GM12878 (cell line): ENCODE data around the gene SLAMF1. TPM values are rescaled to one million over a fixed set of nuclear protein-coding genes. Genes with fewer than 3 reads are reported as not detected.

Experiments used
- ATAC-seq: fragments of 200-7000 bp; cut with Tn5 transposase; 3 replicates; pipeline ENCODE4 v1.9.1; 2020; ENCODE audit warnings: mild to moderate bottlenecking, moderate library complexity
- BruUV-seq: library from RNA; stranded (reverse); fragments of 400-500 nt; replicated peaks from 2 replicates; lab custom pipeline; 2021; lab: Mats Ljungman, UMichigan
- CTCF ChIA-PET: fragments of 300-600 bp; sonication (Branson Sonifier 250); formaldehyde crosslinking; extraction: SDS; loops from one replicate; lab custom pipeline; 2021; ENCODE audit warnings: inconsistent platforms; lab: Yijun Ruan, JAX
- POLR2A ChIA-PET: fragments of 350-600 bp; formaldehyde crosslinking; extraction: SDS; loops from one replicate; lab custom pipeline; 2021; ENCODE audit warnings: inconsistent platforms; lab: Charles Lee
- RAD21 ChIA-PET: fragments of 300-600 bp; sonication (Branson Sonifier 250); formaldehyde crosslinking; loops from one replicate; lab custom pipeline; 2023; ENCODE audit warnings: antibody characterized with exemption; ENCODE audit not compliant: unreplicated experiment; lab: Charles Lee
- SMC1A ChIA-PET: fragments of 300-600 bp; sonication (Branson Sonifier 250); formaldehyde crosslinking; loops from one replicate; lab custom pipeline; 2023; ENCODE audit not compliant: unreplicated experiment, uncharacterized antibody; lab: Charles Lee
- DNase-seq: peaks from one replicate; pipeline ENCODE4 v3.0.0-alpha.2; 2011; ENCODE audit warnings: low read depth, low spot score
- FAIRE-seq: peaks from 3 replicates; lab custom pipeline; 2011; peaks lifted over from hg19 to GRCh38; lab: Jason Lieb, UNC
- H2AFZ ChIP-seq: 2 replicates; pipeline ENCODE4 v1.6.0; 2011; ENCODE audit warnings: low read depth, low read length, control low read depth; ENCODE audit not compliant: control insufficient read depth
- H3K27ac ChIP-seq: 2 replicates; pipeline ENCODE4 v1.5.1; 2011; ENCODE audit warnings: control low read depth; ENCODE audit not compliant: control insufficient read depth, insufficient read depth
- H3K27me3 ChIP-seq, 2 experiments: replicated peaks in 1 of 2; 2 replicates each; pipeline versions ENCODE4 v1.6.0 to v1.6.1; 2011; ENCODE audit warnings: low read length in 1 of 2; ENCODE audit not compliant: control insufficient read depth in 2 of 2, insufficient read depth in 2 of 2
- H3K36me3 ChIP-seq, 2 experiments: 2 replicates each; pipeline ENCODE4 v1.5.1; 2011; ENCODE audit warnings: low read length in 1 of 2; ENCODE audit not compliant: control insufficient read depth in 2 of 2, insufficient read depth in 2 of 2
- H3K4me1 ChIP-seq: 2 replicates; pipeline ENCODE4 v1.6.1; 2011; ENCODE audit warnings: mild to moderate bottlenecking, low read length, moderate library complexity, mixed read lengths; ENCODE audit not compliant: control insufficient read depth, insufficient read depth
- H3K4me2 ChIP-seq: 2 replicates; pipeline ENCODE4 v1.6.0; 2011; ENCODE audit warnings: control low read depth; ENCODE audit not compliant: control insufficient read depth, insufficient read depth
- H3K4me3 ChIP-seq: fragments of 200-600 bp; sonication (generic); 2 replicates; pipeline ENCODE4 v1.5.1; 2016
- H3K79me2 ChIP-seq: 2 replicates; pipeline ENCODE4 v1.6.0; 2011; ENCODE audit warnings: low read length; ENCODE audit not compliant: control insufficient read depth, insufficient read depth
- H3K9ac ChIP-seq: 2 replicates; pipeline ENCODE4 v1.8.0; 2011; ENCODE audit warnings: low read length, control low read depth, mixed read lengths; ENCODE audit not compliant: control insufficient read depth, insufficient read depth
- H3K9me3 ChIP-seq: replicated peaks from 3 replicates; pipeline ENCODE4 v1.5.1; 2011; ENCODE audit warnings: mild to moderate bottlenecking, low read length; ENCODE audit not compliant: control insufficient read depth, insufficient read depth
- H4K20me1 ChIP-seq: 2 replicates; pipeline ENCODE4 v1.6.0; 2011; ENCODE audit not compliant: control insufficient read depth, insufficient read depth
- CHD4 ChIP-seq: fragments of 200-600 bp; sonication (generic); IDR thresholded peaks from 2 replicates; pipeline ENCODE4 v1.6.1; 2016; ENCODE audit warnings: mild to moderate bottlenecking
- EGR1 ChIP-seq, 2 experiments: IDR thresholded peaks; 1 replicate in 1 of 2; 2 replicates in 1 of 2; pipeline ENCODE4 v1.6.1; 2011 to 2012; ENCODE audit warnings: low read depth in 2 of 2, low read length in 2 of 2, borderline replicate concordance in 1 of 2, mild to moderate bottlenecking in 1 of 2, moderate library complexity in 1 of 2
- ETV6 ChIP-seq, 2 experiments: fragments of 450-650 bp in 1 of 2; IDR thresholded peaks in 1 of 2; conservative IDR thresholded peaks in 1 of 2; 2 replicates each; pipeline ENCODE4 v1.6.1; 2014; ENCODE audit warnings: antibody characterized with exemption in 1 of 2, borderline replicate concordance in 1 of 2, low read depth in 1 of 2, mild to moderate bottlenecking in 1 of 2, moderate library complexity in 1 of 2
- KDM1A ChIP-seq: fragments of 200-600 bp; sonication (generic); IDR thresholded peaks from 2 replicates; pipeline ENCODE4 v1.6.1; 2016; ENCODE audit warnings: borderline replicate concordance
- MEF2B ChIP-seq: fragments of 450-650 bp; IDR thresholded peaks from 2 replicates; pipeline ENCODE4 v1.6.1; 2018; ENCODE audit warnings: mild to moderate bottlenecking, moderate library complexity; ENCODE audit not compliant: partially characterized antibody, poor library complexity, severe bottlenecking
- MYC ChIP-seq: IDR thresholded peaks from 2 replicates; pipeline ENCODE4 v1.6.1; 2011; ENCODE audit warnings: mild to moderate bottlenecking, low read length, moderate library complexity, inconsistent platforms; ENCODE audit not compliant: insufficient read depth, insufficient replicate concordance, insufficient read length, severe bottlenecking
- POU2F2 ChIP-seq: IDR thresholded peaks from 3 replicates; pipeline ENCODE4 v1.6.1; 2011; ENCODE audit warnings: low read depth, mild to moderate bottlenecking, low read length, borderline replicate concordance
- RUNX3 ChIP-seq: IDR thresholded peaks from 2 replicates; pipeline ENCODE4 v1.6.1; 2012; ENCODE audit warnings: low read length, inconsistent platforms
- SIX5 ChIP-seq: IDR thresholded peaks from 2 replicates; pipeline ENCODE4 v1.6.1; 2011; ENCODE audit warnings: mild to moderate bottlenecking, low read depth, low read length, moderate library complexity; ENCODE audit not compliant: severe bottlenecking
- TARDBP ChIP-seq: IDR thresholded peaks from 2 replicates; pipeline ENCODE4 v1.6.1; 2016; ENCODE audit warnings: borderline replicate concordance
- WRNIP1 ChIP-seq: IDR thresholded peaks from 2 replicates; pipeline ENCODE4 v1.6.1; 2011; ENCODE audit warnings: low read depth, low read length, improper control_type of control experiment, borderline replicate concordance
- YY1 ChIP-seq: IDR thresholded peaks from 2 replicates; pipeline ENCODE4 v1.6.1; 2011; ENCODE audit warnings: low read depth, mild to moderate bottlenecking, low read length
- ZBED1 ChIP-seq: IDR thresholded peaks from 2 replicates; pipeline ENCODE4 v1.6.1; 2016; ENCODE audit warnings: borderline replicate concordance
- in situ Hi-C: fragments of 300-500 bp; cut with MboI; formaldehyde crosslinking; loops from 9 replicates; pipeline ENCODE4 v1.14.3; 2018; ENCODE audit warnings: mixed read lengths
- intact Hi-C: fragments of 100-400 bp; cut with micrococcal nuclease; formaldehyde crosslinking; loops from one replicate; pipeline ENCODE4 v1.14.2; 2022; ENCODE audit not compliant: unreplicated experiment
- polyA plus RNA-seq, 11 experiments: library from polyadenylated mRNA; depleted of rRNA in 4 of 11; unstranded in 6 of 11; stranded (reverse) in 5 of 11; fragments of >200 nt; fragmentation: Nextera tagmentation in 4 of 11; fragmentation: Illumina TruSeq in 1 of 11; extraction: Ambion mirVana in 4 of 11; extraction: Trizol in 1 of 11; gene quantifications; 1 replicate in 1 of 11; 2 replicates in 10 of 11; pipeline versions ENCODE4 v1.2.1 to v1.2.3, GENCODE V29; 2011 to 2016; ENCODE audit warnings: inconsistent platforms in 2 of 11, missing spikeins in 2 of 11, low read depth in 1 of 11
- total RNA-seq, 4 experiments: library from RNA; depleted of rRNA in 3 of 4; stranded (reverse); fragments of >200 nt in 3 of 4; fragmentation: Illumina TruSeq in 1 of 4; extraction: Trizol in 1 of 4; gene quantifications; 2 replicates each; pipeline versions ENCODE4 v1.2.1 to v1.2.3, GENCODE V29; 2013 to 2021
- TF ChIP-seq, protein P1 (sequence below): fragments of 150-350 bp; IDR thresholded peaks from 2 replicates; pipeline ENCODE4 v1.6.1; 2016; ENCODE audit warnings: low read depth, low read length
- TF ChIP-seq, protein P2 (sequence below): fragments of 450-650 bp; IDR thresholded peaks from 2 replicates; pipeline ENCODE4 v1.6.1; 2016; ENCODE audit warnings: mild to moderate bottlenecking
- TF ChIP-seq, protein P3 (sequence below): fragments of 450-650 bp; IDR thresholded peaks from 2 replicates; pipeline ENCODE4 v1.6.1; 2017; ENCODE audit warnings: mild to moderate bottlenecking, moderate library complexity

The SLAMF1 gene
- total and polyA plus RNA-seq, 10 of the 15 experiments (the other 5 are each of a cell fraction or from before 2014, with no cell fraction given) = 87.3 to 260 (median 131) TPM

- ChIA-PET CTCF (interaction anchor here (0.6 to 9.8 kb wide), 10 partner anchors 9 to 200 kb away, joined by 3 to 95 read pairs (median 4); no protein-coding TSS in a partner anchor), RAD21 (interaction anchor here (0.6 to 3.8 kb wide), 5 partner anchors 23 to 96 kb away, joined by 3 to 25 read pairs (median 5); no protein-coding TSS in a partner anchor), POLR2A (interaction anchor here (1.0 to 1.6 kb wide), 3 partner anchors 19 to 83 kb away, joined by 4 to 7 read pairs (median 7); no protein-coding TSS in a partner anchor), SMC1A (interaction anchor here (0.6 to 7.6 kb wide), 8 partner anchors 11 to 269 kb away, joined by 3 to 70 read pairs (median 20); partner anchors contain the start of genes CD48 and ITLN2)
- ATAC-seq (peak; percentile 34), FAIRE-seq (no peak), DNase-seq (no peak)
- intact Hi-C loops = no loop called here
- no peaks in the 10 kb centered on the region; the same call in 2 of the 3 replicates for H3K9me3 ChIP-seq
- peaks cover 33% of the 10 kb centered on the region for H3K4me1 ChIP-seq
- H2AFZ ChIP-seq = no peak overlapping the region
- no peaks in the 10 kb centered on the region for H3K27me3 ChIP-seq
- H3K27ac ChIP-seq = peak overlapping the region; percentile 62
- peaks cover 4% of the 10 kb centered on the region for H4K20me1 ChIP-seq
- H3K36me3 ChIP-seq = peaks cover 31 to 51% of the 10 kb centered on the region in 2 experiments
- H3K79me2 ChIP-seq = peaks cover 78% of the 10 kb centered on the region
- BruUV-seq = no TSS peak
- peak overlapping the region; percentile 10 for H3K9ac ChIP-seq
- in situ Hi-C loops = no loop called here
- no peak overlapping the region for H3K4me3 ChIP-seq
- H3K4me2 ChIP-seq = peak overlapping the region; percentile 7; the same call in 1 of the 2 replicates
- TF ChIP-seq CHD4 (no peak), ZBED1 (no peak), TARDBP (no peak), ETV6 (conservative IDR thresholded peaks at IDR 0.05 in 1 of 2, IDR thresholded peaks at IDR 0.05 in 1 of 2; ENCODE audit: borderline replicate concordance in 1 of 2, low read depth in 1 of 2) (no peak), EGR1 (IDR thresholded peaks at IDR 0.05; ENCODE audit: borderline replicate concordance in 1 of 2, low read depth in 2 of 2, low read length in 2 of 2) (no peak), WRNIP1 (no peak), MYC (no peak), MEF2B (peak; percentile 59), YY1 (no peak), POU2F2 (no peak), KDM1A (no peak), RUNX3 (no peak), SIX5 (no peak)
- TF ChIP-seq, protein P1, sequence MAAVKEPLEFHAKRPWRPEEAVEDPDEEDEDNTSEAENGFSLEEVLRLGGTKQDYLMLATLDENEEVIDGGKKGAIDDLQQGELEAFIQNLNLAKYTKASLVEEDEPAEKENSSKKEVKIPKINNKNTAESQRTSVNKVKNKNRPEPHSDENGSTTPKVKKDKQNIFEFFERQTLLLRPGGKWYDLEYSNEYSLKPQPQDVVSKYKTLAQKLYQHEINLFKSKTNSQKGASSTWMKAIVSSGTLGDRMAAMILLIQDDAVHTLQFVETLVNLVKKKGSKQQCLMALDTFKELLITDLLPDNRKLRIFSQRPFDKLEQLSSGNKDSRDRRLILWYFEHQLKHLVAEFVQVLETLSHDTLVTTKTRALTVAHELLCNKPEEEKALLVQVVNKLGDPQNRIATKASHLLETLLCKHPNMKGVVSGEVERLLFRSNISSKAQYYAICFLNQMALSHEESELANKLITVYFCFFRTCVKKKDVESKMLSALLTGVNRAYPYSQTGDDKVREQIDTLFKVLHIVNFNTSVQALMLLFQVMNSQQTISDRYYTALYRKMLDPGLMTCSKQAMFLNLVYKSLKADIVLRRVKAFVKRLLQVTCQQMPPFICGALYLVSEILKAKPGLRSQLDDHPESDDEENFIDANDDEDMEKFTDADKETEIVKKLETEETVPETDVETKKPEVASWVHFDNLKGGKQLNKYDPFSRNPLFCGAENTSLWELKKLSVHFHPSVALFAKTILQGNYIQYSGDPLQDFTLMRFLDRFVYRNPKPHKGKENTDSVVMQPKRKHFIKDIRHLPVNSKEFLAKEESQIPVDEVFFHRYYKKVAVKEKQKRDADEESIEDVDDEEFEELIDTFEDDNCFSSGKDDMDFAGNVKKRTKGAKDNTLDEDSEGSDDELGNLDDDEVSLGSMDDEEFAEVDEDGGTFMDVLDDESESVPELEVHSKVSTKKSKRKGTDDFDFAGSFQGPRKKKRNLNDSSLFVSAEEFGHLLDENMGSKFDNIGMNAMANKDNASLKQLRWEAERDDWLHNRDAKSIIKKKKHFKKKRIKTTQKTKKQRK = no peak
- TF ChIP-seq, protein P2, sequence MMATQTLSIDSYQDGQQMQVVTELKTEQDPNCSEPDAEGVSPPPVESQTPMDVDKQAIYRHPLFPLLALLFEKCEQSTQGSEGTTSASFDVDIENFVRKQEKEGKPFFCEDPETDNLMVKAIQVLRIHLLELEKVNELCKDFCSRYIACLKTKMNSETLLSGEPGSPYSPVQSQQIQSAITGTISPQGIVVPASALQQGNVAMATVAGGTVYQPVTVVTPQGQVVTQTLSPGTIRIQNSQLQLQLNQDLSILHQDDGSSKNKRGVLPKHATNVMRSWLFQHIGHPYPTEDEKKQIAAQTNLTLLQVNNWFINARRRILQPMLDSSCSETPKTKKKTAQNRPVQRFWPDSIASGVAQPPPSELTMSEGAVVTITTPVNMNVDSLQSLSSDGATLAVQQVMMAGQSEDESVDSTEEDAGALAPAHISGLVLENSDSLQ = no peak
- TF ChIP-seq, protein P3, sequence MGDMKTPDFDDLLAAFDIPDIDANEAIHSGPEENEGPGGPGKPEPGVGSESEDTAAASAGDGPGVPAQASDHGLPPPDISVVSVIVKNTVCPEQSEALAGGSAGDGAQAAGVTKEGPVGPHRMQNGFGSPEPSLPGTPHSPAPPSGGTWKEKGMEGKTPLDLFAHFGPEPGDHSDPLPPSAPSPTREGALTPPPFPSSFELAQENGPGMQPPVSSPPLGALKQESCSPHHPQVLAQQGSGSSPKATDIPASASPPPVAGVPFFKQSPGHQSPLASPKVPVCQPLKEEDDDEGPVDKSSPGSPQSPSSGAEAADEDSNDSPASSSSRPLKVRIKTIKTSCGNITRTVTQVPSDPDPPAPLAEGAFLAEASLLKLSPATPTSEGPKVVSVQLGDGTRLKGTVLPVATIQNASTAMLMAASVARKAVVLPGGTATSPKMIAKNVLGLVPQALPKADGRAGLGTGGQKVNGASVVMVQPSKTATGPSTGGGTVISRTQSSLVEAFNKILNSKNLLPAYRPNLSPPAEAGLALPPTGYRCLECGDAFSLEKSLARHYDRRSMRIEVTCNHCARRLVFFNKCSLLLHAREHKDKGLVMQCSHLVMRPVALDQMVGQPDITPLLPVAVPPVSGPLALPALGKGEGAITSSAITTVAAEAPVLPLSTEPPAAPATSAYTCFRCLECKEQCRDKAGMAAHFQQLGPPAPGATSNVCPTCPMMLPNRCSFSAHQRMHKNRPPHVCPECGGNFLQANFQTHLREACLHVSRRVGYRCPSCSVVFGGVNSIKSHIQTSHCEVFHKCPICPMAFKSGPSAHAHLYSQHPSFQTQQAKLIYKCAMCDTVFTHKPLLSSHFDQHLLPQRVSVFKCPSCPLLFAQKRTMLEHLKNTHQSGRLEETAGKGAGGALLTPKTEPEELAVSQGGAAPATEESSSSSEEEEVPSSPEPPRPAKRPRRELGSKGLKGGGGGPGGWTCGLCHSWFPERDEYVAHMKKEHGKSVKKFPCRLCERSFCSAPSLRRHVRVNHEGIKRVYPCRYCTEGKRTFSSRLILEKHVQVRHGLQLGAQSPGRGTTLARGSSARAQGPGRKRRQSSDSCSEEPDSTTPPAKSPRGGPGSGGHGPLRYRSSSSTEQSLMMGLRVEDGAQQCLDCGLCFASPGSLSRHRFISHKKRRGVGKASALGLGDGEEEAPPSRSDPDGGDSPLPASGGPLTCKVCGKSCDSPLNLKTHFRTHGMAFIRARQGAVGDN = 0 out of 2 replicates have a peak, but pooled peaks have one; percentile 27
Measured at GRCh38 chr1:160685266-160685665, 38.4 kb upstream of the SLAMF1 start.
